GM15510 (cell line): ENCODE data around the gene ZKSCAN4.

ENCODE experiments used
- POLR2A ChIP-seq: IDR thresholded peaks from 3 replicates; pipeline ENCODE4 v1.6.1; 2011; ENCODE audit warnings: borderline replicate concordance; ENCODE audit not compliant: insufficient read length; ENCODE audit errors: extremely low read depth

The ZKSCAN4 gene

DNA sequence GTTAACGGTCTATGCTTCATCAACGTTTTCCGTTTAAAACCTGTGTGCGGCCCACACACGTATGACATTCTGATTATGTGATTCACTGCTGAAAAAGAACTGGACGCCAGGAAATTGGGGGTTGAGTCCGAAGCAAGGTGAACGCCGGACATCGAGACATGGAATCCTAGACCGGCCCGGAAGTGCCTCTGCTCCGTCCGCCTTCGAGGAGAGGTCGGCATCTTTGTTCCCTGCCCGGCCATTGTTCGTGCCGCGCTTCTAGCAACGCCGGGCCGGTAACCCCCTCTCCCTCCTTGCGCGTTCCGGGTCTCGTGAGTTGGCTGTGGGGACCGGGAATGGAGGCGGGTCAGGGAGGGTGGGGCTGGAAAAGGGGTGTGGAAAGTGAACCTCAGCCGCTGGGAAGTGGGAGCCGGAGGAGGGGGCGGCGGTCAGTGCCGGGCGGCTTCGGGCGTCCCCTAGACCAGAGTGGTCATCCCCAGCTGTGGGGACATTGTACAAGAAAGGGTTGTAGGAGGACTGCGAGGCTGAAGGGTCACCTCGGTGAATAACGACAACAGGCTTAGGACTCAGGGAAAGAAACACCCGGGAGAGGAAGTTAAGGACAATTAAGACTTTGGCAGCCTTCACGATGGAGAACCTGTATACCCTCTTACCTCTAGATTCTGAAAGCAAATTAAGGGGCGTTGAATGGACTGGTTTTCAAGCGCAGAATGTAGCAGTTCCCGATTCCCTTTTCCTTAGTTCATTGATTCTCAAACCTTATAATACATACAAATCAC lies 26.8 kb downstream of the ZKSCAN4 start, which contains the start of gene ZSCAN9:
TSS of gene ZSCAN9 (plus strand) at position 220 of the 779 bp plus-strand sequence. CDS start 1,810 bp downstream, outside the sequence.
- TF ChIP-seq POLR2A = peak; percentile 77

GRCh38 chr6:28224131-28225055 lies 27.7 kb downstream of the ZKSCAN4 start:
- no peak for TF ChIP-seq POLR2A

GRCh38 chr6:28220257-28221133 lies 31.6 kb downstream of the ZKSCAN4 start:
- TF ChIP-seq POLR2A = no peak

DNA sequence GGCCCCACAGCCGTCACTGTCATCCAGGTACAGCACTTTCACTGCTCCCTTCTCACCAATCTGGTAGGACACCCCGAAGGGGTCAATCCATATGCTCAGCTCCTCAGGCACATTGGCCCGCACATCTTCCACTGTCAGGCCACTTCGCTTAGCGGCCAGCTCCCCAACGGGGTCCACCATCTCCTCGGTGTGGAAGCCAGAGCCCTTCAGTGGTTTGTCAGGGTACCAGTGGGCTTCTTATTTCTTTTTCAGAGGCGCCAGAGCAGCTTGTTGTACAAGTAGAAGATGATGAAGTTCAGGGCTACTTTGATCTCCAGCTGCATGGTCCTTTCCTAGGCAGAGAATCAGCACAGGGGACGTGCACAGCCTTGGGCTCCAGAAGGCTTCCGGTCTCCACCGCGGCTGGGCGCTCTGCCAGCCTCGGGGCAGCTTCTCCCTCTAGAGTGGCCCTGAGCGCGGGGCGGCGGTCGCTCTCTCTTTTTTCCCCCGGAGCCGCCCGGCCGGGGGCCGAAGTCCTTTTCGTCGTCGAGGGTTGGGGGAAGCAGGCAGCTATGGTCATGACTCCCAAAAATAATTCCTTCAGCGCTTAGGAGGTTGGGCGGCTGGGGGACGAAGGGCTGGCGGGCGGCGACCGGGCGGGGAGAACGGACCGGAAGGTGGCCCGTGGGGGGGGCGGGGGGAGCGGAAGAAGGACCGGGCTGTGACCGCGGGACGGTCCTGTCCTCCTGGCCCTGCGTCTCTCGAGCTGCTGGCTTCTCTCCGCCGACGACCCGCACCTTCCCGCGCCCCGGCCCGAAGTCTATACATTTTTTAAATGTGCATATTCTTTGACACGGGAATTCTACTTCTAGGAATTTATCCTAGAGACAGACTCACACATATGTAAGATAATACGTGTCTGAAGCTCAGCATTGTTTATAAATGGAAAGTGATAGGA lies 33.5 kb downstream of the ZKSCAN4 start:
- peak; percentile 63 for TF ChIP-seq POLR2A

- no peak for TF ChIP-seq POLR2A
These were observed 34.2 kb downstream of the ZKSCAN4 start for GRCh38 chr6:28217890-28218289.

- no peak for TF ChIP-seq POLR2A
These were observed 36.6 kb downstream of the ZKSCAN4 start for GRCh38 chr6:28215425-28215824.

- TF ChIP-seq POLR2A = no peak
These were observed 38.9 kb downstream of the ZKSCAN4 start for GRCh38 chr6:28213213-28213523.

GRCh38 chr6:28212510-28213212 lies 39.4 kb downstream of the ZKSCAN4 start:
- TF ChIP-seq POLR2A = no peak

GRCh38 chr6:28211840-28212509 lies 40.1 kb downstream of the ZKSCAN4 start:
- no peak for TF ChIP-seq POLR2A

DNA sequence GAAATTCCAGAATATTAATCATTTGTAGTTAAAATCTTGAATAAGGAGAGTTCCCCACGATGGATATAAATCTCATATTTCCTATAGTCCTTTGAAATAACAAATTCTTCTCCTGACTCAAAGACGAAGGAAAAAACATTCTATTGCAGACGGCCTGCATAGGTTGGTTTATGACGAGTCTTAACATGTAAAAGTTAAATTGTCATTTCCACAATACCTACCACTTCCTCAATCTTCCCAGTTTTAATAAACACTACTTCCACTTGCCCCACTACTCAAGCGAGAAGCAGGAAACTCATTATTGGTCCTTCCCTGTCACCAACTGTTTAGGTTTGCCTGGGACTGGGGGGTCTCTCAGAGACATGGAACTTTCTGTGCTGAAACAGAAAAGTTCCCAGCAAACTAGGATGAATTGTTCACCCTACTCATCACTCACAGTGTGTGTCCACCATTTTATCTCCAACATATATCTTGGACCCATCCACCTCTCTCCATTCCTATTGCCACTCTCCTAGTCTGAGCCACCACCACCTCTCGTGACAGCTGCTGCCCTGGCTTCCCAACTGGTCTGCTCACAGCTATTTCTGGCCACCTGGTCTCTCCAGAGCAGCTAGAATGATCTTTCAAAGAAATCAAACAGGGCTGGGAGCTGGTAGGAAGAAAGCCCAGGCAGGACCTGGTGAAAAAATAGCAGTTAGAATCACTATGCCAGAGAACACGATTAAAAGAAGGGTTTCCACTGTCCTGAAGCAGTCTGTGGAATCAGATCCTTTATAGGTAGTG lies 42.1 kb downstream of the ZKSCAN4 start:
- no peak for TF ChIP-seq POLR2A

DNA sequence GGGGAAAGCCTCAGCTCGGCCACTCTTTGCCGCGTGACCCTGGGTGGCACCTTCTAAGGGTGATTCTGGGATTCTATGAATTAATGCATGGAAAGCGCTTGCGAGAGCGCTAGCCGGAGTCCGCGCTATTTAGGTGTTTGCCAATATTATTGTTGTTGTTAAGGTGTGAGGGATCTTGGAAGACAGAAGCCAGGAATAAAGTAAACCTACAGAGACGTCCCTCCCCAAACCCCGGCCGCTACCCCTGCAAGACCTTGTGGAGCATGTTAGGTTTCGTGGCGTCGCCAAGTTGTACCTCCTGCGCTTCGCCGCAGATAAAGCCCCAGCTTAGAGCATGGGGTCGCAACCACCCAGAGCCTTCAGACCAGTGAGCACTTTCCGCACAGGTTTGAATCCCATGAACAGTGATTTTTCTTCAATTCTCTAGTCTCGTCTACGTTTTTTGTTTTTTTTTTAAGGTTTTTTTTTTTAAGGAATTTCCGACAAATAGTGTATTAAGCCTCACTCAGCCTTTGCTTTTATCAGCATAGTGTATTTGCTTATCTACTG lies 43.9 kb downstream of the ZKSCAN4 start:
- no peak for TF ChIP-seq POLR2A

DNA sequence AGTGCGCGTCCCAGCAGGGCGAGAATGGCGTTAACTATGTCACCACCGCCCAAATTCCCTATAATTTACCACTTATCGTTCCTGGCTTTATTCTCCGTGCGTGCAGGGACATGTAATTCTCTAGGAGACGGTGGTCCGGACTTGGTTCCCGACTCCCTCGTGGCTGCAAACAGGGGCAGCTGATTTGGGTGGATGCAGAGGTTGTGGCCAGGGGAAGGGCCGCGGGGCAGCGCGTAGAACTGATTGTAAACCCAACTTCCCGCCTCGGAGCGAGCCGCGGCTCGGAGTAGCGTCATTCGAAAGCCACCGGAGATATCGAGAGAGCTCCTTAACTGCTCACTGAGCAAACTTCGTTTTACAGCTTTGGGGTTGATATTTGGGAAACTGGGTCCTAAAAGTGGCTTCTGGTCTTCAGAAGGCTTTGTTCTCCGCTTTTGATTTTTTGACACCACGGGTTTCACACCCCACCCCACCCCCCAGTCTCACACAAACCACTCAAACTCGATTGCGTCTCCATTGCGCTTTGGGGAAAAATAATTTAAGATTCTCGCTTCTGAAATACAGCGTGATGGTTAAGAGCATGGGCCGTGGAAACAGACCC lies 44.5 kb downstream of the ZKSCAN4 start:
- no peak for TF ChIP-seq POLR2A
